ENCODE measurements around the gene SZT2.

Gene SZT2

DNA sequence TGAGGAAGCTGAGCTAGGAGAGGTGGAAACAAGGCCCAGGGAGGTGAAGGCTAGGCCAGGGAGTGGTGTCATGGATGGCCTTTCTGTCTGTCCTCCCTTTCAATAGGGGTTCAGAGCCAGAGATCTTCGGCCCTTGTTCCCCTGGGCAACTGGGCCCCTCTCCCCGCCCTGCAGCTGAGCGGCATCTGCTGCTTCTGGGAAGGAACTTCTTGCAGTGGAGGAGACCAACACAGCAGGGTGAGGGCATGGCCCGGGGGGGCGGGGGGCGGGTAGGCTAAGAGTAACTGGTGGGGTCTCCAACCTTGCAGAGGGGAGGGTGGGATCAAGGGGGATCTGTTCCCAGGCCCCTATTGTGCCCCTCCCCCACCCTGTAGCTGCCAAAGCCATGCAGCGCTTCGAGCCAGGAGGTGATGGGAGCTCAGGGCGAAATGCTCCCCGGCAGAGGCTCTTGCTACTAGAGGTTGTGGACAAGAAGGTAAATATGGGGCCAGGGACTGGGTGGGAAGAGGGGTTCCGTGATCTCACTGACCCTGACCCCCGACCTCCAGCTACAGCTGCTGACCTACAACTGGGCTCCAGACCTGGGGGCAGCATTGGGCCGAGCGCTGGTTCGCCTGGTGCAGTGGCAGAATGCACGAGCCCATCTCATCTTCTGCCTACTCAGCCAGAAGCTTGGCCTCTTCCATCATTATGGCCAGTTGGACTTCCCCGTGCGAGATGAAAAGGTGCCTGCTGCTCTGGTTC lies 52.4 kb downstream of the SZT2 start:
- no peak for DNase-seq (ENCODE audit: low read depth, low spot score)

DNA sequence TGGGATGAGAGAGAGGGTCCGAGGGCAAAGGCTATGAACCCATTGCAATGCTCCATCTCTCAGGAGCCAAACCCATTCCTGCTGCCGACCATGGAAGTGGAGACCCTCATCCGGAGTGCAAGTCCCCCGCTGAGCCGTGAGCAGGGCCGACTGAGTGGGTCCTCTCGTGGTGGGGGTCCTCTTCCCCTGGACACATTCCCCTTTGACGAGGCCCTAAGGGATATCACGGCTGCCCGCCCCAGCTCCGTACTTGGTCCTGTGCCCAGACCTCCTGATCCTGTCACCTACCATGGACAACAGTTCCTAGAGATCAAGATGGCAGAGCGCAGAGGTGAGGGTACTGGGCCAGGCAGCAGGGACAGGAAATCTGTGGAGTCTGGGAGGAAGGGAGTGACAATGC lies 53.1 kb downstream of the SZT2 start:
- no peak for DNase-seq (ENCODE audit: low read depth, low spot score)

DNA sequence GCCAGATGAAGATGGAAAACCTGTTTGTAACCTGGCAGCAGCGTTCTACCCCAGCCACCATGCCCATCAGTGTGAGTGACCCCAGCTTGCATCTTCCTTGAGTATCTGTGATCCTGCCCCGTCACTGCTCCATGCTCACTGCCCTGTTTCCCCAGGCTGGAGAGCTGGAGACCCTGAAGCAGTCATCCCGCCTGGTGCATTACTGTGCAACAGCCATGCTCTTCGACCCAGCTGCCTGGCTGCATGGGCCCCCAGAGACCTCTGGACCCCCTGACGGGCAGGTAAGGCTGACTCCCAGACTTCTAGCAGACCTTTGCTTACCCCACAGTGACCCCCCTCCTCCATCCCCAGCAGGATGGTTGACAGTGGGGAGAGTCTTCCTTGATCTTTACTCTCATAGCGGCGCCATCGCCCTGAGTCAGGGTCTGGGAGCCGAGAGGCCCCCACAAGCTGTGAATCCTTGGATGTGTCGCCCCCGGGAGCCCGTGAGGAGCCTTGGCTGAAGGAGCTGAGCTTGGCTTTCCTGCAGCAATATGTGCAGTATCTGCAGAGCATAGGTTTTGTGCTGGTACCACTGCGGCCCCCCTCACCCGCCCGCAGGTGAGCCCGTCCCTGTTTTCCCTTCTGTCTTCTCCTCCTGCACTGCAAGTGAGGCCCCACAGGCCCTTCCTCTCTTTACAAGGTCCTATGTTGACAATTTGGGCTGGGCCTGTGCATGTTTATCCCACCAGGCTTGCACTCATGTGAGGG lies 53.7 kb downstream of the SZT2 start:
- DNase-seq (ENCODE audit: low read depth, low spot score) = no peak

DNA sequence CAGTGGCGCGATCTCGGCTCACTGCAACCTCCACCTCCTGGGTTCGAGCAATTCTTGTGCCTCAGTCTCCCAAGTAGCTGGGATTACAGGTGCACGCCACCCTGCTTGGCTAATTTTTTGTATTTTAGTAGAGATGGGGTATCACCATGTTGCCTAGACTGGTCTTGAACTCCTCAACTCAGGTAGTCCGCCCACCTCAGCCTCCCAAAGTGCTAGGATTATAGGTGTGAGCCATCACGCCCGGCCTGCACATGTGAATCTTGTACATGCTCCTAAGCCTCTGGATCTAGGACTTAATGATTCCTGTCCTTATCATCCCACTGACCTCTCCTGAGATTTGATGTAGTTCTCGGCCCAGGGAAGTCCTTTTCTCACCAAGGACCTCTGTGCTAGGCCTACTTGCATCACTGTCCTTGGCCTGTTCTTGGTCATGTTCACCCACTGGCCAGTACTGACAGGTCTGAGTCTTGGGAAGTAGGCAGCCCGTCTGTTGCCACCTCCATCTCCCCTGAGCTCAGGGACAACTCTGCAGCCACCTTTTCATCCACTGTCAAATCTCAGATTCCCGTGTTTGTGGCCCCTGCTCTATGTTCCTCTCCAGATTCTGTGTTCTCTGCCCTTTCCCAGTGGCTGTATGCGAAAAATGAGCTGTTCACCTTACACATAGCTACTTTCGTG lies 54.6 kb downstream of the SZT2 start:
- no peak for DNase-seq (ENCODE audit: low read depth, low spot score)

DNA sequence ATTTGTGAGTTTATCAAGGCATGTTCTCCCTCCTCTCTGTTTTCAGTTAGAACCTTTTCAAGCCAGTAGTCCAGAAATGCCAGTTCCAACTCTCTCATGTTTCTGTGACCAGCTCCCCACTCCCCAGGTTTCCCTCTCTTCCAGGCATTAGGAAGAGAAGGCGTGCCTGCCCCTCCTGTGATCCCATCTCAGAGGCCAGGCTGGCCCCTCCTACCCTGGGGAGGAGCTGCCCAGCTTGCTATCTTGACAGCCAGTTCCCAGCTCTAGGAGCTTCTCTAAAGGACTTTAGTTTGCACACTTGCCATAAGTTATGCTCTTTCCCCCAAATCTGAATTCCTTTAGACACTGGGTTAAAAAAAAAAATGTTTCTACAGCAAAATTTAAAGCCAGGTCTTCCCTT lies 55.1 kb downstream of the SZT2 start:
- DNase-seq (ENCODE audit: low read depth, low spot score) = no peak

DNA sequence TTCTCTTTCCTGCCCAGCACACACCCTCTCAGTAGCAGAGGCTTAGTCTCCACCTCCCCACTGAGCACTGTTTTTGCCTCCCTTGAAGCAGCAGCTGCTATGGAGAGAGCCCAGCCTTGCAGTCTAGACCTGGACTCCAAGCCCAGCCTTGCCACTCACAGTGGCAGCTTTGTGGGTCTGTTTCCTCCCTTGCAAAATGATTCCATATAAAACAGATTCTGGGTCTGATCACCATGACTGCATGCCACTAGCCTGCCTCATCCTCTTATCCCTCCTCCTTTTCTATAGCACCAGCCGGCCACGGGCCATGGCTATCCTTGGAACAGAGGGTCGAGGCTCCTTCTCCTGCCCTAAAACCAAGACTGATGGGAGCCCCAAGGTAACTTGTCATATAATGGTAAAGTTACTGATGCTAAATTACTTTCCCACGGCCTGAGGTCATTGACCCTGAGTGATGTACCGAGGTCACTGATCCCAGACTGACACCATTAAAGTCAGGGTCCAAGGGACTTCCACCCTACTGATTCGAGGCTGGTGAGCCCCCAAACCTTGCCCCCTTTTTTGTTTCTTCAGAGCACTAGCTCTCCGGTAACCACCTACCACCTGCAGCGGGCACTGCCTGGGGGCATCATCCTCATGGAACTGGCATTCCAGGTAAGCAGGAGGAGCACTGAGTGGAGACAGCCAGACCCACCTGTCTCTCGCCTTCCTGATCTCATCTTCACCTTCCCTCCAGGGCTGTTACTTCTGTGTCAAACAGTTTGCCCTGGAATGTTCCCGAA lies 56.1 kb downstream of the SZT2 start:
- DNase-seq (ENCODE audit: low read depth, low spot score) = no peak

DNA sequence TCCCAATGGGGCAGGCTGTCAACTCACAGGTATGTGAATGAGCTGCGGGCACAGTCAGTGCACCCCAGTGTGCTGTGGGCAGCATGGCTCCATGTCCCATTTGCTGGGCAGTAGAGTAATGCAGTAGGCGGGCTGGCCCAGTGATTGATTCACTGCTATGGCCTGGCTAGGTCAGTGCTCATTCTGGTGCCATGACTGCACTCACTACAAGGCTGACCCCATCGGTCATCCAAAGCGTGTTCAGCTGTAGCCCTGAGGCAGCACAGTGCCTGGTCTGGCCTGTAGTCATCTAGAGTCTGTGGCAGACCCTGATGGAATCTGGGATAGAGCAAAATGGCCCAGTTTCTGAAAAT lies 56.7 kb downstream of the SZT2 start:
- no peak for DNase-seq (ENCODE audit: low read depth, low spot score)

DNA sequence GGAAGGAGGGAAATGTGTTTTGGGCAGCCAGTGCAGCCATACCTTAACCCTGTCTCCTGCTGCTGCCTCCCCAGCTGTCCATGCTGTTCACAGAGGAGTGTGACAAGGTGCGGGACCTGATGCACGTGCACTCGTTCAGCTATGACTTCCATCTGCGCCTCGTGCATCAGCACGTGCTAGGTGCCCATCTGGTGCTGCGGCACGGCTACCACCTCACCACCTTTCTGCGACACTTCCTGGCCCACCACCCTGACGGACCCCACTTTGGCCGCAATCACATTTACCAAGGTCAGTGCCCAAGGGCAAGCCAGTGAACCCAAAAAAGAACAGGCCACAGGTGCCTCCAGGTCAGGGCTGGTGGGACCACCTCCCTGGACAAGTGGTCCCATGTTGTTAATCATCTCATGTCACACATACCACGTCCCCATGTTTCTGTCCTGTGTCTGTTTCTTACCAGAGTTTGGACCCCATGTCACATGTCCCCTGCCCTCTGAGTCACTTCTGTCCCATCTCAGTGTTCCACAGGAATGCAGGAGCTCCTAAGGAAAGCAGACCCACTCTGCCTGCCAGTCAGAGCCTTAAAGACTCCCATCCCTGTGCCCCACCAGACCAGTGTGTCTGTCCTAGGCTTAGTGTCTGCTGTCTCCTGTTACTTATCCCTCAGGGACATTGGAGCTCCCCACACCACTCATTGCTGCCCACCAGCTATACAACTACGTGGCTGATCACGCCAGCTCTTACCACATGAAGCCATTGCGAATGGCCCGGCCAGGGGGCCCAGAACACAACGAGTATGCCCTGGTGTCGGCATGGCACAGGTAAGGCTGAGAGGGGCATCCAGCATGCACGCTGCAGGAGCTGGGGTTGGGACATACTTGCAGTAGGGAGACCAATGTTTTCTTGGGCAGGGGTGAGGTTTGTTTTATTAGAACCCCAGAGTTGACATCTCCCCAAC lies 57.5 kb downstream of the SZT2 start:
- no peak for DNase-seq (ENCODE audit: low read depth, low spot score)

DNA sequence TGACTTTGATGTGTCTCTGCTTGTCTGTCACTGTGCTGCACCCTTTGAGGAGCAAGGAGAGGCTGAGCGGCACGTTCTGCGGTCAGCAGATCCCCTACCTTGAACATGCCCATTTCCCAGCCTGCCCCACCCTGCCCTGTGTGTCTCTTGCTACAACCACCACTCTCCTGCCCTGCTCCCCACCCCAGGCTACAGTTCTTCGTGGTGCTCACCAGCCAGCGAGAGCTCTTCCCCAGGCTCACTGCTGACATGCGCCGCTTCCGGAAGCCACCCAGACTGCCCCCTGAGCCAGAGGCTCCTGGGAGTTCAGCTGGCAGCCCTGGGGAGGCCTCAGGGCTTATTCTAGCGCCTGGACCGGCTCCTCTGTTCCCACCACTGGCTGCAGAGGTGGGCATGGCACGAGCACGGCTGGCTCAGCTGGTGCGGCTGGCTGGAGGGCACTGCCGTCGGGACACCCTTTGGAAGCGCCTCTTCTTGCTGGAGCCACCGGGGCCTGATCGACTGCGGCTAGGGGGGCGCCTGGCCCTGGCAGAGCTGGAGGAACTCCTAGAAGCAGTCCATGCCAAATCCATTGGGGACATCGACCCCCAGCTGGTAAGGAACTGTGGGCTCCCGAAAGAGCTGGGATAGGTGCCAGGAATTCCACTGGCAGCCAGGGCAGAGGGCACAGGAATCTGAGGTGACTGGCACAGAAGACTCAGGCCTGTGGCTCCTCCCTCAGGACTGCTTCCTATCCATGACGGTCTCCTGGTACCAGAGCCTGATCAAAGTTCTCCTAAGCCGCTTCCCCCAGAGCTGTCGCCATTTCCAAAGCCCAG lies 58.4 kb downstream of the SZT2 start:
- peak; percentile 28 for DNase-seq (ENCODE audit: low read depth, low spot score)

DNA sequence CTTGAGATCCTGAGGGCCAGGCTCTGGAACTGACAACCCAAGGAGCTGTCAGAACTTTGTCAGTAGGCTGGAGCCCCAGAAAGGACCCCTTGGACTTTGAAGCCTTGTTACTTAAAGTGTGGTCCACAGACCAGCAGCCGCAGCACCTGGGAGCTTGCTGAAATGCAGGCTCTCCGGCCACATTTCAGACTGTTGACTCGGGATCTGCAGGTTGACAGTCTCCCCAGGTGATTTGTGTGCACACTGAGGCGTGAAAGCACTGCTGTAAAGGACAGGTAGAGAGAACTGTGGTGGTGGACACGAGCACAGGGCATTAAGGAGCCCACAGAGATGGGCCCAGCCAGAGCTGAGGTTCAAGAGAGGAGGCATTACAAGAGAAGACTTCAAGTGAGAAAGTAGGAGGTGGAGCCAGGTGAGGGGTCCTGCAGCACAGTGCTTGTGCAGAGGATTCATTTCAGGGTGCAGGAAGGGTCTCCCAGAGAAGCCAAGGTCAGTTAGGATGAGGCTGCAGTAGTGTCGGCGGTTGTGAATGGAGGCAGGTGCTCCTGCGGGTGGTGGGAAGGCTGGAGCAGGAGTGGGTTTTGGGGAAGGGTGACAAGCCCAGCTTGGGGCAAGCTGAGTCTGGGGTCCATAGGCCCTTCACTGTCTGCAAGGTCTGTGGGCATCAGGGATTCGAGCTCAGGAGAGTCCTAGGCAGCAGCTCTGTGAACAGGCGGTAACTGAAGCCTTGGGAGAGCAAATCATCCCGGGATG lies 59.4 kb downstream of the SZT2 start:
- no peak for DNase-seq (ENCODE audit: low read depth, low spot score)

DNA sequence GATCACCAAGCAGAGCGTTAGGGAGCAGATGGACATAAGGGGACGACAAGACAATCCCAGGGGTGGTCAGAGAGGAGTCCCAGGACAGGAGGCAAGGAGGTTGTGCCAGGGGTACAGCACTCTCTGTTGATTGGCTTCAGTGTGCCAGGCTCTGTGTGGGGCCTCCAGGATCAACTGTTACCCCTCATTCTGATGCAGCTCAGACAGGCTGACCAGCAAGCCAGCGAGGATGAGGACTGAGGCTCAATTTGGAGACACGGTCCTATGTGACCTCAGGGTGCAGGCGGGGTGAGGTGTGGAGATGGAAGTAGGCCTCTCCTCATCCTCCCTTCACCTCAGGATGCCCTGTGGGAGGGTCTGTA lies 60.0 kb downstream of the SZT2 start:
- DNase-seq (ENCODE audit: low read depth, low spot score) = no peak

DNA sequence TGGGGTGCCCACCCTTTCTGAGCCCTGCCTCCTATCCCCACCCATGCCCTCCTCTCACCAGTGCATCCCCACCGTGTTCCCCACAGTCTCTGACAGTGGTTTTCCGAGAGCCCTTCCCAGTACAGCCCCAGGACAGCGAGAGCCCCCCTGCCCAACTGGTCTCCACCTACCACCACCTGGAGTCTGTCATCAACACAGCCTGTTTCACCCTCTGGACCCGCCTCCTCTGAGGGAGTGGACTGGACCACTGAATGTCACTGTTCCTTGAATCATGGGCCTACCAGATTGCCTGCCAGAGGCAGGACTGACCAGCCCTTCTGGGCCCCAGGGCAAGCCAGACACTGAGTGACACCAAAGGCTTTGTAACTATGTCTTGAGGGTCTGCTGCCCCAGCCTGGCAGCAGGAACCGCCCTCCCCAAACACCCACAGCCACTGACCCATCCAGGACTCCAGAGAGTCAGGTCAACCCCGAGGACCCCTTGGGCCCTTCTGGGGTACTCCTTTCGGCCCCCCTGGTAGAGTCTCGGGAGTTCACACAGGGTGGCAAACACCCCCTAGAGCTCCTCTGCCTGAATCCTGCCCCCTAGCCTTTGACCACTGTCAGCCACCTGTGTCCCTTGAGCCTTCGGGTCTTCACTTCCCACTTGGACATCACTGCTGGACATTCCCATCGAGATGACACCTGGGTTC lies 60.7 kb downstream of the SZT2 start:
- no peak for DNase-seq (ENCODE audit: low read depth, low spot score)

DNA sequence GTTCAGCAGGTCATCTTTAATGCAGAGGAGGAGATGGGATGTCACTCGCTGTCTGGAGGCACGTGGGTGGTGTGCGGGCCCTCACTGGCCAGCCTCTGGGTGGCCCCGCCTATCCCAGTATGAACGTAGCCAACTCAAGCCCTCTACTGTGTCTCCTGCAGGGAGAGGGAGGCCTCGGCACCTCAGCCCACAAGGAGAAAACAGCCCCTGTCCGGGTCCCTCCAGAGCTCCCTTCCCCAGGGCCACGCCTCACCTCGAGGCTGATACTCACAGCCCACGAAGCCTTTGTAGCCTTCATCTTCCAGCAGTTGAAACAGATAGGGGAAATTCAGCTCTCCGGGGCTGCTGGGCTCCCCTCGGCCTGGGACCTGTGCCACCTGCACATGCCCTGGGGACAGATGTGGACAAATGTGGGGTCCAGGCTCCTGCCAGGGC lies 61.5 kb downstream of the SZT2 start:
- no peak for DNase-seq (ENCODE audit: low read depth, low spot score)

DNA sequence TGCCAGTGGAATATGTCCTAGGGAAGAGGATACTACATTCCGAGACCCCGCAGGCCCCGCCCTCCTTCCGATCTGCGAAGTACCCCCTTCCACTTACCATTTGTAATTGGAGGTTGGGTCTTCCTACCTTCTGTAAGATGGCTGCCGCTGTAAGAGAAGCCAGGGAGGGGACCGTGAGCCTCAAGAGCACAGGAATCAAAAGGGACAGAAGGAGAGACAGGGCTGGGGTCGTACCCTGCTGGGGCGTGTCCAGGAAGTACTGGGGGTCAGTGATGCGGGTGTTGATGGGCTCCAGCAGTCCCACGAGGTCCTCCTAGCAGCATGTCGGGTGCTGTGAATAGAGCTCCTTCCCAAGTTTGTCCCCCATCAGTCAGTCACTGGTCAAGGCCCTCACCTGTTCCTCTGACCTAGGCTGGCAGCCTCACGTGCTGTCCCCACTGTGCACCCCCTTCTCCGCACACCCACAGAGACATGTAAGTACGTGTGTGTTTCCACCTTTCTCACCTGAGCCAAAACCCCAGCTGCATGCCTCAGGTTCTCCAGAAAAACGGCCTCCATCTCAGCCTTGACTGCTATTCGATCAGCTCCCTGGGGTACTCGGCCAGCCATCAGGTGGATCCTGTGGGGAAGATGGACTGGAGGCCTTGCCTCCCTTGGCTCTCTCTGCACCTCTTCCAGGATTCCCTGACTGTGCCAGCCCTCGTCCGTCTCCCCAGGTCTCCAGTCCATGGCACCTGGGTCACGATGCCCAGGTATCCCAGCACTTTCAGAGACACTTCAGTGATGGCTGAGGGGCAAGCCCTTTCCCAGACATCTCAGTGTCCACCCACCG lies 62.2 kb downstream of the SZT2 start:
- no peak for DNase-seq (ENCODE audit: low read depth, low spot score)

DNA sequence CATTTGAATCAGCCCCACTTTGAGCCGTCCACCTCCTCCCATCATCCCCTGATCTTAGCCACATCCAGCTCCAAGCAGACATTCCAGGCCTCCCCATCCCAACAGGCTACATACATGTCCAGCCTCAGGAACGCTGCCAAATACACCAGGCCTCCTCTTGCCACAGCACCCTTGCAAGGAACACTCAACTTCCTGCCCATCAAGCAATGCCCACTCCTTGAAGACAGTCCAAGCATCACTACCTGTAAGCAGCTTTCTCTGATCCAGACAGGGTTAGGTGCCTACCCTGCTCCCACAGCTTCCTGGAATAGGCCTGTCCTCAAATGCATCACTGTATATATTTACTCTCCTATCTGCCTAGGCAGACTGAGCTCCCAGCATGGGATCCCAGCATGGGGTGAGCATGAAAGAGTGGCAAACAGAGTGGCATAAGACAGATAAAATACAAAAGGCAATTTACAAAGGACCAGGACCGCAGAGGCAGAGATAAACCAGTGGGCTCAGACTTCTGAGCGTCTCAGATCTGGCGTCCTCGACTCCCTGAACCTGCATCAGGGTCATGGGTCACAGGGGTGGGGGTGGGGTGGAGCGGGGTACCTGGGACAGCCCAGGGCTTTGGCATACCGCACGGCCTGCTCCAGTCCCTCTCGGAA lies 63.2 kb downstream of the SZT2 start:
- DNase-seq (ENCODE audit: low read depth, low spot score) = peak; percentile 67

DNA sequence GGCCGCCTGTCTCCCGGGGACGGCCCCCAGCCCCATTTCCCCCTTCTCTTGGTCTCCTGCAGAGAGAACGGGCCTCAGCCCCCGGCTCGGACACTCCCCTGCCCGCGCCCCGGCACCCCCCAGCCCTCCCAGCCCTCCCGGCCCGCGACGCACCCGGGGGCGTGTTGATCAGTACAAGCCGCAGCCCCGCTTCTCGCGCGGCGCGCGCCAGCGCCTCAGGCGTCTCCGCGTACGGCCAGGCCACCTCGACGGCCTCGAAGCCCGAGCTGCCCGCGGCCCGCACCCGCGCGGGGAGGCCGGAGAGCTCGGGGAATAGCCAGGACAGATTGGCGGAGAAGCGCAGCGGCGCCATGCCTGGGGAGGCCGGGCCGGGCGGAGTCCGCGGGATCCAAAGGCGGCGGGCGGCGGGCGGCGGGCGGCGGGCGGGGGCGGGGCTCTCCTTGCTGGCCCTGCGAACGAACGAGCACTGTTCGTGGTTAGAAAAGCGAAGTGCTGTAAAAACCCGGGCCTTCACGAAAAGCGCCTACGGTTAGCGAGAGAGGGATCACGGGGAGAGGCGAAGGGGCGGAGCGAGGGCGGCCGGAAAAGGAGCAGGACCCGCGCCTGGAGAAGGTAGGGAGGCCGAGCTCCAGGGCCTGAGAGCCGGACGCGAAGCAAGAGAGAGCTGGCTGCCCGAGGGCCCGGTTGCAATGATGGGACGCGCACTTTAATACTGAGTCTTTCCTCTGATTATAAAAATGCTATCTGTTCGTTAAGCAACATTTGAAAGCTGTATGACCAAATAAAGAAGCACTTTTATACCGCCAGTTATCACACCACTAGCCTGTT lies 64.0 kb downstream of the SZT2 start, which contains the start of gene HYI:
Gene HYI, minus strand, starts transcription at position 490 of the 828 bp plus-strand sequence. Its CDS starts 138 bp downstream, at position 352.
- peak; percentile 93 for DNase-seq (ENCODE audit: low read depth, low spot score)

All from astrocyte of the hippocampus (primary cell).